HAP-1 (cell line): ENCODE results near the gene PTPRH.

ENCODE experiments used
- DNase-seq, 2 experiments: peaks; one replicate each; pipeline ENCODE4 v3.0.0-alpha.2; 2016 to 2020; ENCODE audit warnings: low spot score in 2 of 2
- H3K27me3 ChIP-seq: fragments of 250-450 bp; sonication (Bioruptor Pico); 2 replicates; pipeline ENCODE4 v1.5.1; 2020; ENCODE audit warnings: low read depth, mild to moderate bottlenecking, moderate library complexity
- H3K36me3 ChIP-seq: fragments of 250-450 bp; sonication (Bioruptor Pico); replicated peaks from 2 replicates; pipeline ENCODE4 v1.5.1; 2020; ENCODE audit warnings: mild to moderate bottlenecking
- H3K4me1 ChIP-seq: fragments of 250-450 bp; sonication (Bioruptor Pico); 2 replicates; pipeline ENCODE4 v1.5.1; 2020; ENCODE audit warnings: mild to moderate bottlenecking
- H3K4me3 ChIP-seq: fragments of 250-450 bp; sonication (Bioruptor Pico); 2 replicates; pipeline ENCODE4 v1.5.1; 2020; ENCODE audit warnings: mild to moderate bottlenecking, moderate library complexity
- H3K9me3 ChIP-seq: fragments of 250-450 bp; sonication (Bioruptor Pico); 2 replicates; pipeline ENCODE4 v1.5.1; 2020; ENCODE audit warnings: mild to moderate bottlenecking, moderate library complexity
- in situ Hi-C: fragments of 300-500 bp; cut with MboI; formaldehyde crosslinking; loops from 3 replicates; pipeline ENCODE4 v1.14.3; 2020; ENCODE audit warnings: low sequenced_read_pairs, inconsistent platforms, mixed read lengths

PTPRH gene, protein sequence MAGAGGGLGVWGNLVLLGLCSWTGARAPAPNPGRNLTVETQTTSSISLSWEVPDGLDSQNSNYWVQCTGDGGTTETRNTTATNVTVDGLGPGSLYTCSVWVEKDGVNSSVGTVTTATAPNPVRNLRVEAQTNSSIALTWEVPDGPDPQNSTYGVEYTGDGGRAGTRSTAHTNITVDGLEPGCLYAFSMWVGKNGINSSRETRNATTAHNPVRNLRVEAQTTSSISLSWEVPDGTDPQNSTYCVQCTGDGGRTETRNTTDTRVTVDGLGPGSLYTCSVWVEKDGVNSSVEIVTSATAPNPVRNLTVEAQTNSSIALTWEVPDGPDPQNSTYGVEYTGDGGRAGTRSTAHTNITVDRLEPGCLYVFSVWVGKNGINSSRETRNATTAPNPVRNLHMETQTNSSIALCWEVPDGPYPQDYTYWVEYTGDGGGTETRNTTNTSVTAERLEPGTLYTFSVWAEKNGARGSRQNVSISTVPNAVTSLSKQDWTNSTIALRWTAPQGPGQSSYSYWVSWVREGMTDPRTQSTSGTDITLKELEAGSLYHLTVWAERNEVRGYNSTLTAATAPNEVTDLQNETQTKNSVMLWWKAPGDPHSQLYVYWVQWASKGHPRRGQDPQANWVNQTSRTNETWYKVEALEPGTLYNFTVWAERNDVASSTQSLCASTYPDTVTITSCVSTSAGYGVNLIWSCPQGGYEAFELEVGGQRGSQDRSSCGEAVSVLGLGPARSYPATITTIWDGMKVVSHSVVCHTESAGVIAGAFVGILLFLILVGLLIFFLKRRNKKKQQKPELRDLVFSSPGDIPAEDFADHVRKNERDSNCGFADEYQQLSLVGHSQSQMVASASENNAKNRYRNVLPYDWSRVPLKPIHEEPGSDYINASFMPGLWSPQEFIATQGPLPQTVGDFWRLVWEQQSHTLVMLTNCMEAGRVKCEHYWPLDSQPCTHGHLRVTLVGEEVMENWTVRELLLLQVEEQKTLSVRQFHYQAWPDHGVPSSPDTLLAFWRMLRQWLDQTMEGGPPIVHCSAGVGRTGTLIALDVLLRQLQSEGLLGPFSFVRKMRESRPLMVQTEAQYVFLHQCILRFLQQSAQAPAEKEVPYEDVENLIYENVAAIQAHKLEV

DNA sequence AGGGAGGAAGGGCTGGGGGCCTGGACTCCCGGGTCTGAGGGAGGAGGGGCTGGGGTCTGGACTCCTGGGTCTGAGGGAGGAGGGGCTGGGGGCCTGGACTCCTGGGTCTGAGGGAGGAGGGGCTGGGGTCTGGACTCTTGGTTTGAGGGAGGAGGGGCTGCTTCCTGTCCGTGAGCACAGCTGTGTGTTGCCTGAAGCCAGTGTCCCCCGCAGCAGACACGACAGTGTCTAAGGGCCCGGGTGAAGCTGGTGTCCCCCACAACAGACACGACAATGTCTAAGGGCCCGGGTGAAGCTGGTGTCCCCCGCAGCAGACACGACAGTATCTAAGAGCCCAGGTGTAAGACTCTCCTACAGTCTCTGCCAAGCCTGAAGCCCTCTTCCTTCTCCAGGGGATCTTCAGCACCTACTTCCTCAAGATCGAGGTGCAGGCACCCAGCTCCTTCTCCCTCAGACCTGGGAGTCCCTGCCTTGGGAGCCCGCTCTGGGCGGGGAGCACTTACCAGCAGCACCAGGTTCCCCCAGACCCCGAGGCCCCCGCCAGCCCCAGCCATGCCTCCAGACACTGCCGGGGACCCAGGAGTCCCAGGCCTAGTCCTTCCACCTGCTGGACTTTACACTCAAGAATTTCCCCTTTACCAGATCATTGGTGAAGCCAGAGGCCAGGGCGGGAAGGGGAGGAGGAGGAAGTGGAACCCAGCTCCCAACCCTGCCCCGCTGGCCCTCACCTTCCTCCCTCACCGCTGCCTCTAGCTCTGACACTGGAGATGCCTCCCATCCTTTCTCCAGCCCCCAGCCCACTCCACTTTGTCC, at the start of gene PTPRH:
PTPRH (minus strand) TSS at position 622 of the 813 bp plus-strand sequence; CDS start at position 554, 68 bp downstream.
- in situ Hi-C loops: no loop called here
- no peak within 1 kb of the TSS for H3K4me3 ChIP-seq
- no peaks in the 10 kb centered on the region for H3K27me3 ChIP-seq
- peak in 1 of 2 experiments; percentile 33 for DNase-seq
- no peaks in the 10 kb centered on the region for H3K36me3 ChIP-seq
- H3K9me3 ChIP-seq: no peaks in the 10 kb centered on the region
- peaks cover 11% of the 10 kb centered on the region for H3K4me1 ChIP-seq

DNA sequence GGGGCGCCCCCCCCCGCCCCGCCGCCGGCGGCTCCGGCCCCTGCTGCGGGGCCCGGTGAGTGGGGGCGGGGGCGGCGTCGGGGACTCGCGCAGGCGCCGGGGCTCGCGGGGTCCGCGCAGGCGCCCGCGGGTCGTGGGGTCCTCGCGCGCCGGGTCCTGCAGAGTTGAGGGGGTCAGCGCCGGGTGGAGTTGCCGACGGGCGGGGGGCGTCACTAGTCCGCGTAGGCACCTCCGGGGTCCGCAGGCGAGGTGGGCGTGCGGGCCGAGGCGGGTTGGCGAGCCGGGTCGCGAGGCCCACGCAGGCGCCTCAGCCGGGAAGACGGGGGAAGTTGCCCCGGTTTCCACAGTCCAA, 49.2 kb upstream of the PTPRH start:
- in situ Hi-C loops: no loop called here
- Histone ChIP-seq H3K4me1 (peaks cover 23% of the 10 kb centered on the region), H3K9me3 (no peaks in the 10 kb centered on the region), H3K4me3 (peak overlapping the region; percentile 97), H3K27me3 (no peaks in the 10 kb centered on the region), H3K36me3 (peaks cover 5% of the 10 kb centered on the region; the same call in 1 of the 2 replicates)
- DNase-seq: peak in 1 of 2 experiments; percentile 21

DNA sequence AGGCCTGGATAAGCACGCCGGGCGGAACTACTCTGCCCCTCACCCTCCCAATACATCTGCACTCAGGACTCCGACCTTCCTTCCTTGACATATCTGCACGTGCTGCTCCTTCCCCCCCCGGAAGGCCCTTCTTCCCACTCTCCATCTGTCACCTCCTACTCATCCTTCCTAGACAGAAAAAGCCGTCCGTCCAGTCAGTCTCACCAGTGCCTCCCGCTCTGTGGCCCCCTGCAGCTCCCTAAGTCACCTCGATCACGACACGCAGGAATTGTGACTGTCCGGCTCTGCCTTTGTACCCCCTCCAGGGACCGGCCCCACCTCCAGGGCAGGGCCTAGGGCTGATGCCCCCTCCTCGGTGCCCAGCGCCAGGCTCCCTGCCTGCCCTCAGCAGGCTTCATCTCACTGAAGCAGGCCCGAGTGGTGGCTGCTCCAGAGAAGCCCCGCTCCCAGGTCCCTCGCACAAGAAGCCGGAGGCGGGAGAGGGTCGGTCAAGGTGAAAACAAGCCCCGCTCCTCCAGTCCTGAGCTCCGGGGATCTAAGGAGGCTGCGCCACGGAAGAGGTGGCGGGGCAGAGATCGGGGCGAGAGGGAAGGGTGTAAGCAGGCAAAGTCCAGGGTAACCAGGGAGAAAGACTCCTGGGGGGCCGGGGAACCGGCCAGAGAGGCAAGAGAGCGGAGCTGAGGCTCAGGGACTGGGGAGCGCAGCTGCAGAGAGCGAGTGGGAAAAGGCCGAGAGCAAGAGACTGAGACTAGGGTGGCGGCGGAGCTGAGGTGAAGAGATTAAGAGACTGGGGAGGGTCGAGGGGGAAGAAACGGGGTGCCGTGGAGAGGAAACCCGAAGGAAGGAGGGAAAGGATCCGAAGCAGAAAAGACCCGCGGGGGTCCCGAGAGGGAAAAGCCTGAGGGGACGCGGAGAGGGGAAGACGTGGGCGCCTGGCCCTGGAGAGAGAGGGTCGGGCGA, 48.4 kb upstream of the PTPRH start:
- Histone ChIP-seq H3K36me3 (peaks cover 5% of the 10 kb centered on the region; the same call in 1 of the 2 replicates), H3K4me1 (peaks cover 23% of the 10 kb centered on the region), H3K9me3 (no peaks in the 10 kb centered on the region), H3K27me3 (no peaks in the 10 kb centered on the region), H3K4me3 (peak overlapping the region; percentile 97)
- peak; percentile 3 to 37 for DNase-seq
- in situ Hi-C loops: no loop called here

DNA sequence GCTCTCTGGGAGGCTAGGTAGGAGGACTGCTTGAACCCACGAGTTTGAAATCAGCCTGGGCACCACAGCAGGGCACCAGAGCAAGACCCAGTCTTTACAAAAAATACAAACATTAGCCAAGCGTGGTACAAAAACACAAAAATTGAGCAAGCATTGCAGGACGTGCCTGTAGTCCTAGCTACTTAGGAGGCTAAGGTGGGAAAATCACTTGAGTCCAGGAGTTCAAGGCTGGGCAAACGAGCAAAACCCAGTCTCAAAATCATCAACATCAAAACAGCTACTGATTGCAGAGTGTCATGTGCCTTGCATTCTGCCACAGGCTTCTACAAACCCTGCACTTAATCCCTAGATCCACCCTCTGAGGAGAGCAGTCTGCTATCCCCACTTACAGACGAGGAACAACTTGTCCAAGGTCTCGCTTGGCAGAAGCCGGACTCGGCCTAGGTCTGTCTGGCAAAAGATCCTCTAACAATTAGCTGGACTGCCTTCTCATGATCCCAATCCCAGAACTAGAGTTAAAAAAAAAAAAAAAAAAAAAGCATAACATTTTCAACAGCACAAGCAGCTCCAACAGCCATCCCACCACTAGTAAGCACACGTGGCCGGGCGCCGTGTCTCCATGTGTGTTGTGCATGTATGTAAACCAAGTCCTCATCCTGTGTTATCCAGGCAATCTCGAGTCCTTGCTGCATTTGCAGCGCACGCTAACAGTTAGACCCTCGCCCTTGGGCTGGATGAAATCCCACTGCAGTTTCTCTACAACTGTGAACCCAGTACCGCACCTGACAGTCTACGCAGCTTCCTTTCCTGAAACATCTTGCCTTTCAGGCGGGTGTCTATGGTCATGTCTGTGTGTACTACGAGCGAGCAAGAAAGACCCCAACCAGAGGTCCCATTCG, 47.5 kb upstream of the PTPRH start:
- H3K4me3 ChIP-seq: peak overlapping the region; percentile 97
- H3K27me3 ChIP-seq: no peaks in the 10 kb centered on the region
- no peaks in the 10 kb centered on the region for H3K9me3 ChIP-seq
- DNase-seq: peak; percentile 3 to 23
- in situ Hi-C loops: no loop called here
- peaks cover 23% of the 10 kb centered on the region for H3K4me1 ChIP-seq
- peaks cover 5% of the 10 kb centered on the region; the same call in 1 of the 2 replicates for H3K36me3 ChIP-seq

DNA sequence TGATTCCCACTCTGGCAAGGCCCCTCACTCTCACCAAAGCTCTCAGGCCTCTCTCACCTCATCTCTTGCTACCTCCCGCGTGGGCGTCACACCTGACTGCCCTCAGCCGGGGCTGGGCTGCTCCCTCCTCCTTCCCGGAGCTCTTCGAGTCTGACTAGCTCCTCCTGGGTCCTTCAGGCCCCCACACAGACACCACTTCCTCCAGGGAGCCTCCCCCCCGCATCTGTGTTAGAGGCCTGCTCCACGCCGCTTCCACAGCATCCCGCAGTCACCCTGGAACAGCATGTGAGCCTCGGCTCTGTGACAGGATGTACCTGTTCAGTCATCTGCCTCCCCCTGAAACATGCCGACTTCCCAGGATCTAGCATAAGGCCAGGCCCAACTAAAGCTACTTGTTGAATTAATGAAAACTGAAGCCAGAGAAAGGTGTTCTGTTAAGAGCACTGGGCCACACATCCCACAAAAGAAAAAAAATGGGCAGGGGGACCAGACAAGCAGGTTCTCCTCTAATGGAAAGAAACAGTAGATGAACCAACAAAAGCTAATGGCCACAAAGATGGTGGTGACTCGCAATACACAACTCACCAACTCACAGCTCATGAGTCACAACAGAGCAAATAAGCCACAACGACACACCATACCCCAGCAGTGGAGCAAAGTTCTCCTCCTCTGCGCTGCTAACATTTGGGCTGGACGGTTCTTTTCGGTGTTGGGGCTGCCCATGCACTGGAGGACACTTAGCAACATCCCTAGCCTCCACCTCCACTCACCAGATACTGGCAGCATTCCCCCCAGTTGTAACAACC, 46.5 kb upstream of the PTPRH start:
- Histone ChIP-seq H3K4me1 (peaks cover 23% of the 10 kb centered on the region), H3K27me3 (no peaks in the 10 kb centered on the region), H3K36me3 (peaks cover 5% of the 10 kb centered on the region), H3K9me3 (no peaks in the 10 kb centered on the region), H3K4me3 (peak overlapping the region; percentile 97)
- in situ Hi-C loops: no loop called here
- no peak for DNase-seq

DNA sequence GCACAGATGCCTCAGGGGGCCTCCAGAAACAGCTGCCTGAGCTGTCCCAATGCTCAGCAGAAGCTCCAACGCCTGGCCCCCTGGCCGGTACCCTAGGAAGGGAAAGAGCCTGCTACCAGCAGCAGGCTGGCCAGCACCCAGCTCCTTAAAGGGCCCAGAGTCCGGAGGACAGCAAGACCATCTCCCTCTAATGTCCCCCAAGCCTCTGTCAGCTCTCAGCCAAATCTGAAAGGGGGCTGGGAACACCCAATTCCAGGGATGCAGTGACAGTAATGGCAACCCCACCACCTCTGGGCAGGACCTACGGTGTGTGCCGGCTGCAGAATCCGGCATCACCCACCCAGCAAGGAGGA, 45.3 kb upstream of the PTPRH start:
- no peaks in the 10 kb centered on the region for H3K9me3 ChIP-seq
- no peak overlapping the region for H3K4me3 ChIP-seq
- H3K27me3 ChIP-seq: no peaks in the 10 kb centered on the region
- in situ Hi-C loops: no loop called here
- H3K4me1 ChIP-seq: peaks cover 20% of the 10 kb centered on the region
- peaks cover 5% of the 10 kb centered on the region for H3K36me3 ChIP-seq
- DNase-seq: no peak

DNA sequence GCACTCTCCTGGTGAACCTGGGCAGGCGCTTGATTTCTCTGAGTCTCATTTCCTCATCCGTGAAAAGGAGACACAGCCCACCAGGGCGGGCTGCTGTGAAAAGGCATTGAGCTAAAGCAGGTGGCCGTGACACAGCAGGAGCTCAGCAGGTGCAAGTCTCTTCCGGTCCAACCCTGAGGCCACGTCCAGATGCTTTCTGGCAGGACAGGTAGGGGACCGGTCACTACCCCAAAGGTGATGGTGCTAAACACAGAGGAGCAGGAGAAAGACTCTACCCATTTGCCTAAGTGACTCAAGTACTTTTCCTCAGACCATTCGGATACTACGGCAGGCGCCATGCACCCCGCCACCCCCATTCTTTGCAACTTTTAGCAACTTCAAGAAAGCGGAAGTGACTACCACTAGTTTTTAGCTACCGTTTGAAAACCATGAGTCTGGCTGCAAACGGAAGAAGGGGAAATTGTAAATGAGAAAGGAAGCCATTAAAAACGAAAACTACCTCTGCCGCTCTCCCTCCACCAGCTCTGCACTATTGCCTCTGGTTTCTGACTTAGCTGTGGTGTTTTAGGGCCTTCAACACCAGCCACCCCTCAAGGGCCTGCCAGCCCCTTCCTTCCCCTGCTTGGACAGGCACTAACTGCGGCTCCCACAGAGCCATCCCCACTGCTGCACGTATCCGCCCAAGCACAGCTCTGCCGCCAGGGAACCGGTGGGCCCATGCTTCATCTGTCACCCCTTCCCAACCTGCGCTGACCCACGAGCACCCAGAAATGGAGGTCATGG, 44.7 kb upstream of the PTPRH start:
- in situ Hi-C loops: no loop called here
- Histone ChIP-seq H3K36me3 (peaks cover 8% of the 10 kb centered on the region), H3K4me1 (peaks cover 17% of the 10 kb centered on the region), H3K27me3 (no peaks in the 10 kb centered on the region), H3K4me3 (no peak overlapping the region), H3K9me3 (no peaks in the 10 kb centered on the region)
- DNase-seq: no peak

DNA sequence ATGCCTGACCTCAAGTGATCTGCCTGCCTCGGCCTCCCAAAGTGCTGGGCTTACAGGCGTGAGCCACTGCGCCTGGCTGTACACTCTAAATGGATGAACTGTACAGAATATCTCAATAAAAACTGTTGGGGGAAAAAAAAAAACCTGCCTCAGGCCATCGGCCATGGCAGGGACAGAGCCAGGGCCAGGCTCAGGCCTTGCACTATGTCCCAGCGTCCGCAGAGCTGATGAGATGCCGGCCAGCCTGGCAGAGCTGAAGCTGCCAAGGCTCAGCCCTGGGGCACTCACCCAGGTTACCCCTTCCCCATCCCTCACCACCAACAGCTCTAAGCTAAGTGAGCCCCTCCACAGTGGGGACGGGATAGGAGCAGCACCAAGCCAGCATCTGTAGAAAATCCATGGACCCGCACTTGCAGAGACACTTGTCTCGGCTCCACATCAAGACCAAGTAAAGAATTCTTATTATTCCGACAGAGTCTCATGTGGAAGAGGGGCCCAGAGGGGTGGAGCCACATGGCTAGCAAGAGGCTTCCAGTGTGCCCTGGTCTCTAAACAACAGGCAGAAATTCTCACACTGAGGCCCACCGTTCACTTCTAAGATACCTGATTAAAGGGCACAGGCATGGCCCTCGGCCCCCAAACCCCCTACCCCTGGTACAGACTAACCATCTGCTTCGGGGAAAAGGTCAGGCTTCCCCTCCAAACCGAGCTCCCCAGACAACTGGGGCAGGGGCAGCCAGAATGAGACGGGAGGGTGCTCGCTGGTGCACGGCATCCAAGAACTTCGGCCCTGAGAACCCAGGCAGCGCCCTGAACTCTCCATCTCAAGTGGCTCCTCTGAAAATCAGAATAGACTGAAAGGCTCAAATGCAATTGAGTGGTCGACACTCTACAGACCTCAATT, 43.7 kb upstream of the PTPRH start:
- H3K4me1 ChIP-seq: peaks cover 17% of the 10 kb centered on the region
- in situ Hi-C loops: no loop called here
- DNase-seq: no peak
- no peak overlapping the region for H3K4me3 ChIP-seq
- no peaks in the 10 kb centered on the region for H3K27me3 ChIP-seq
- no peaks in the 10 kb centered on the region for H3K9me3 ChIP-seq
- H3K36me3 ChIP-seq: peaks cover 8% of the 10 kb centered on the region

DNA sequence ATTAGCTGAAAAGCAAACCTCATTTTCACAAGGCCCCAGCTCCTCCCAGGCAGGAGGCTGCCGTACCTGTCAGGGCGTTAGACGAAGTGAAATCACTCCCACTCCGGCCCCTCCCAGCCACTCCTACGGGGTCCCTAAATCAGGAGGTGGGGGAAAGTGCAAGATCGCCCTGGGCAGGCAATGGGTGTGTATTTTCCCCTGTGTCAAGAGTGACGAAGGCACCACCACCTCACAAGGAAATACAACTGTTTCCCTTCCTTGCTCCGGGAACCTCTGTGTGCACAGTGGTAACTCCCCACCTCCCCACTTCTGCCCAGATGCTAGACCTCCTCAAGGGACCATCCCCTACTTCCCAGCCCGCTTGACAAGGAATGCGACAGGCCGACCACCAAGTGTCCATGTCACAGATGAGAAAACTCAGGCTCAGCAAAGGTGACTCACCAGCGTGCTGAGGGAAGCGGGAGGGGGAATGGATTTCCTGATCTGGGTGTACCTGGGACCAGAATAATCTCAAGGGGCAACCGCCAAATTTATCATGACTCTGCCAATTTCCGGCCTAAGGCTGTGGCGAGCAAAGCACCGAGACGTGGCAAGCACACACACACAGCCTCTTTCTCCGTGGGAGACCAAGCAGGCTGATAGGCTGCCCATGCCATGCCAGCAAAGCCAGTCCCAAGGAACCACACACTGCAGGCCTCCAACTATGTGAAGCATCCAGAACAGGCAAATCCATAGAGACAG, 42.2 kb upstream of the PTPRH start:
- Histone ChIP-seq H3K4me3 (no peak overlapping the region), H3K9me3 (no peaks in the 10 kb centered on the region), H3K27me3 (no peaks in the 10 kb centered on the region), H3K36me3 (peaks cover 8% of the 10 kb centered on the region), H3K4me1 (peaks cover 10% of the 10 kb centered on the region)
- DNase-seq: no peak
- in situ Hi-C loops: no loop called here
